T-cell (primary cell): ENCODE measurements around the gene ITPR1. TPM values are rescaled to one million over a fixed set of nuclear protein-coding genes. Genes with fewer than 3 reads are reported as not detected.

Source experiments
- ATAC-seq, 4 experiments: fragments of 200-7000 bp in 3 of 4; fragments of 150-1000 bp in 1 of 4; cut with Tn5 transposase; replicated peaks in 1 of 4; 1 replicate in 3 of 4; 2 replicates in 1 of 4; pipeline ENCODE4 v1.10.0; 2021; ENCODE audit warnings: moderate library complexity in 3 of 4, mild to moderate bottlenecking in 2 of 4, moderate number of reproducible peaks in 1 of 4
- CTCF ChIA-PET, 2 donors: fragments of 300-600 bp; sonication (Branson Sonifier 250); formaldehyde crosslinking; loops; one replicate each; lab custom pipeline; 2022; ENCODE audit warnings: antibody characterized with exemption in 2 of 2; lab: Charles Lee
- POLR2A ChIA-PET, 2 donors: fragments of 300-600 bp; sonication (Branson Sonifier 250); formaldehyde crosslinking; loops; one replicate each; lab custom pipeline; 2022; ENCODE audit warnings: antibody characterized with exemption in 2 of 2; lab: Charles Lee
- DNase-seq, 35 experiments: peaks; one replicate each; pipeline versions ENCODE4 v3.0.0 to v3.0.0-alpha.2; 2013 to 2023
- H3K27ac ChIP-seq: one replicate; pipeline ENCODE4 v1.5.1; 2013; ENCODE audit warnings: low read length
- H3K27me3 ChIP-seq, 2 experiments: replicated peaks in 1 of 2; 1 replicate in 1 of 2; 2 replicates in 1 of 2; pipeline versions ENCODE4 v1.6.1 to v1.7.0; 2013; ENCODE audit warnings: low read length in 1 of 2, mixed read lengths in 1 of 2; ENCODE audit not compliant: control insufficient read depth in 2 of 2, insufficient read depth in 2 of 2; ENCODE audit errors: extremely low read depth in 1 of 2
- H3K36me3 ChIP-seq, 2 donors: 1 replicate in 1 of 2; 2 replicates in 1 of 2; pipeline versions ENCODE4 v1.6.1 to v1.7.0; 2013; ENCODE audit warnings: low read length in 1 of 2; ENCODE audit not compliant: control insufficient read depth in 2 of 2, insufficient read depth in 1 of 2; ENCODE audit errors: extremely low read depth in 1 of 2
- H3K4me1 ChIP-seq, 2 experiments: 1 replicate in 1 of 2; 2 replicates in 1 of 2; pipeline versions ENCODE4 v1.6.1 to v1.7.0; 2013; ENCODE audit warnings: low read length in 2 of 2, mixed read lengths in 1 of 2; ENCODE audit not compliant: insufficient read depth in 2 of 2, control insufficient read depth in 1 of 2; ENCODE audit errors: extremely low read depth in 1 of 2
- H3K4me3 ChIP-seq, 2 donors: 1 replicate in 1 of 2; 2 replicates in 1 of 2; pipeline versions ENCODE4 v1.5.1 to v1.7.0; 2013; ENCODE audit warnings: mild to moderate bottlenecking in 2 of 2, low read length in 1 of 2, moderate library complexity in 1 of 2; ENCODE audit not compliant: control insufficient read depth in 1 of 2; ENCODE audit errors: extremely low read depth in 1 of 2
- H3K9me3 ChIP-seq: 2 replicates; pipeline ENCODE4 v1.7.0; 2013
- H3K27ac Mint-ChIP-seq, 2 donors: one replicate each; pipeline ENCODE4 v1.8.0; 2020 to 2021; ENCODE audit warnings: mild to moderate bottlenecking in 2 of 2, mixed read lengths in 2 of 2
- H3K27me3 Mint-ChIP-seq, 2 donors: one replicate each; pipeline ENCODE4 v1.8.0; 2021 to 2022; ENCODE audit warnings: mixed read lengths in 2 of 2
- H3K36me3 Mint-ChIP-seq: one replicate; pipeline ENCODE4 v1.8.0; 2021; ENCODE audit warnings: mixed read lengths
- H3K4me1 Mint-ChIP-seq, 3 donors: one replicate each; pipeline ENCODE4 v1.8.0; 2020 to 2022; ENCODE audit warnings: mixed read lengths in 3 of 3, mild to moderate bottlenecking in 1 of 3
- H3K4me3 Mint-ChIP-seq, 3 donors: one replicate each; pipeline ENCODE4 v1.8.0; 2020 to 2022; ENCODE audit warnings: mild to moderate bottlenecking in 3 of 3, mixed read lengths in 3 of 3, moderate library complexity in 3 of 3
- H3K9me3 Mint-ChIP-seq, 3 donors: one replicate each; pipeline ENCODE4 v1.8.0; 2020 to 2022; ENCODE audit warnings: mixed read lengths in 3 of 3
- WGBS: methylation state at CpG from one replicate; pipeline ENCODE4 v1.1.5; 2013; ENCODE audit warnings: missing lambda C conversion rate; ENCODE audit not compliant: insufficient coverage; 5-methylcytosine and 5-hydroxymethylcytosine counted together
- total RNA-seq, 35 experiments: library from RNA in 6 of 35; stranded (reverse) in 6 of 35; fragments of 120-200 nt in 1 of 35; gene quantifications; one replicate each; pipeline versions ENCODE4 v1.2.1 to v1.2.4 and lab custom pipeline; 2013 to 2026

ITPR1 gene
- total RNA-seq, 5 donors from 2014 or later (not counting 1 experiment from before 2014, with no cell fraction given), result 53.8 to 105 (median 73.1) TPM

GRCh38 chr3:4600493-4600892, 107.3 kb downstream of the ITPR1 start:
- Histone ChIP-seq H3K4me3 (no peak overlapping the region), H3K9me3 (no peaks in the 10 kb centered on the region), H3K4me1 (no peaks in the 10 kb centered on the region), H3K27me3 (no peaks in the 10 kb centered on the region), H3K36me3 (no peaks in the 10 kb centered on the region), H3K27ac (no peak overlapping the region)
- CTCF ChIA-PET, result no interaction called here
- Mint-ChIP-seq H3K4me3 (no peak overlapping the region), H3K4me1 (peaks cover 33 to 37% (median 36%) of the 10 kb centered on the region in 3 donors), H3K27ac (no peak overlapping the region), H3K27me3 (no peaks in the 10 kb centered on the region), H3K36me3 (peaks cover 9% of the 10 kb centered on the region), H3K9me3 (no peaks in the 10 kb centered on the region)
- ATAC-seq (no peak), DNase-seq (no peak)
- WGBS, result 83% methylated on average over 3 of the region's 6 CpGs
- POLR2A ChIA-PET, result no interaction called here

DNA sequence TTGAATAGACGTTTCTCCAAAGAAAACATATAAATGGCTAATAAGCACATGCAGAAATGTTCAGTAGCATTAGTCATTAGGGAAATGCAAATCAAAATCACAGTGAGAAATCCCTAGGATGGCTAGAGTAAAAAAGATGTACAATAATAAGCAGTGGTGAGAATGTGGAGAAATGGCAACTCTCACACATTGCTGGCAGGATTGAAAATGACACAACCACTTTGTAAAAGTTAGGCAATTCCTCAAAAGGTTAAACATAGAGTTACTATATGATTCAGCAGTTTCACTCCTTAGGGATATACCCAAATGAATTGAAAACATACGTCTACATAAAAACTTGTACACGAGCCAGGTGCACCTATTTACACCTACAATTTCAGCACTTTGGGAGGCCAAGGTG, 108.7 kb downstream of the ITPR1 start:
- H3K27ac Mint-ChIP-seq, result no peak overlapping the region
- no peaks in the 10 kb centered on the region for H3K27me3 Mint-ChIP-seq
- H3K4me3 Mint-ChIP-seq, result no peak overlapping the region
- Histone ChIP-seq H3K36me3 (no peaks in the 10 kb centered on the region), H3K27me3 (no peaks in the 10 kb centered on the region), H3K9me3 (no peaks in the 10 kb centered on the region), H3K4me1 (no peaks in the 10 kb centered on the region), H3K4me3 (no peak overlapping the region), H3K27ac (no peak overlapping the region)
- H3K4me1 Mint-ChIP-seq, result peaks cover 28 to 38% (median 31%) of the 10 kb centered on the region in 3 donors
- peaks cover 9% of the 10 kb centered on the region for H3K36me3 Mint-ChIP-seq
- no peaks in the 10 kb centered on the region for H3K9me3 Mint-ChIP-seq
- DNase-seq, result no peak
- CTCF ChIA-PET, result interaction anchor here in 1 of 2 donors (0.5 to 0.6 kb wide), 2 partner anchors 31 to 35 kb away, joined by 4 read pairs; no protein-coding TSS in a partner anchor
- no peak for ATAC-seq
- no CpG with 5 or more reads among the region's 3 CpGs for WGBS
- POLR2A ChIA-PET, result interaction anchor here in 1 of 2 donors (0.6 kb wide), 1 partner anchor 10 kb away, joined by 4 read pairs; no protein-coding TSS in a partner anchor

DNA sequence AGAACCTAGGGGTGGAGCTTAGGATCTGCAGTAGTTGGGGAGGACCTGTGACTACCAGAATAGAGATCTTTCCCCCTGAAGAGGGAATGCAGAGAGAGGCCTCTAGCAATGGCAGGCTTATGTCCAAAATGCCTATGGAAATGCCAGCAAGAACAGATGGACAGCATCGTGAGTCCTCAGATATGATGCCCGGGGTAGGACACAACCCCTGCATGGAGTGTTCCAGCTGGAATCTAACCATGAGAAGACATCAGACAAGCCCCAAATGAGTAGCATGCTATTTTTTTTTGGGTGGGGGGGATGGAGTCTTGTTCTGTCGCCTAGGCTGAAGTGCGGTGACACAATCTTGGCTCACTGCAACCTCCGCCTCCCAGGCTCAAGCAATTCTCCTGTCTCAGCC, 111.5 kb downstream of the ITPR1 start:
- 96% methylated on average over 2 of the region's 5 CpGs for WGBS
- CTCF ChIA-PET, result no interaction called here

DNA sequence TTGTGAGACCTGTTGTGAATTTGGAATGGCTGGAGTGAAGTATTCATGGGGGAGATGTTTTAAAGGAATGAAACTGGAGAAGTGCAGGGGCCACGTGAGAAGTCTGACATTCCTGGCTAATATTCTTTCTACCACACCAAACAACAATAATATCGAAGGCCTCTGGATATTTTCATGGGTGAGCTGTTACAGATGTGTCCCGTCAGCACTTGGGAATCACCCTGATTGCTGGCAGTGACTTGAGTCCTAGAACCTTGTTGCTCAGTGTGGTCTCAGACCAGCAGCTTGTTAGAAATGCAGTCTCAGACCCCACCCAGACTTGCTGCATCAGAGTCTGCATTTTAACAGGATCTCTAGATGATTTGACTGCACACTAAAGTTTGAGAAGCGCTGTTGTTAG, 113.8 kb downstream of the ITPR1 start:
- Histone ChIP-seq H3K4me3 (no peak overlapping the region), H3K36me3 (no peaks in the 10 kb centered on the region), H3K4me1 (no peaks in the 10 kb centered on the region), H3K27me3 (no peaks in the 10 kb centered on the region), H3K9me3 (no peaks in the 10 kb centered on the region), H3K27ac (no peak overlapping the region)
- H3K9me3 Mint-ChIP-seq, result peaks cover 0 to 6% (median 0%) of the 10 kb centered on the region in 3 donors
- H3K27ac Mint-ChIP-seq, result no peak overlapping the region
- DNase-seq (no peak), ATAC-seq (no peak)
- H3K4me3 Mint-ChIP-seq, result no peak overlapping the region
- CTCF ChIA-PET, result interaction anchor here in 1 of 2 donors (1.1 kb wide), 1 partner anchor 88 kb away, joined by 3 read pairs; no protein-coding TSS in a partner anchor
- peaks cover 13 to 32% (median 17%) of the 10 kb centered on the region in 3 donors for H3K4me1 Mint-ChIP-seq
- 100% methylated on average over 1 of the region's 4 CpGs for WGBS
- H3K27me3 Mint-ChIP-seq, result no peaks in the 10 kb centered on the region
- peaks cover 8% of the 10 kb centered on the region for H3K36me3 Mint-ChIP-seq
- POLR2A ChIA-PET, result no interaction called here

More for the DNA sequence above, 111.5 kb downstream of the ITPR1 start:
- Histone ChIP-seq H3K4me1 (no peaks in the 10 kb centered on the region), H3K27me3 (no peaks in the 10 kb centered on the region), H3K9me3 (no peaks in the 10 kb centered on the region), H3K27ac (no peak overlapping the region), H3K36me3 (no peaks in the 10 kb centered on the region), H3K4me3 (no peak overlapping the region)
- POLR2A ChIA-PET, result interaction anchor here in 1 of 2 donors (0.6 kb wide), 2 partner anchors 9 to 76 kb away, joined by 3 to 4 read pairs; no protein-coding TSS in a partner anchor
- H3K27me3 Mint-ChIP-seq, result no peaks in the 10 kb centered on the region
- H3K4me3 Mint-ChIP-seq, result no peak overlapping the region
- ATAC-seq (no peak), DNase-seq (no peak)
- peaks cover 16 to 36% (median 24%) of the 10 kb centered on the region in 3 donors for H3K4me1 Mint-ChIP-seq
- no peak overlapping the region for H3K27ac Mint-ChIP-seq
- peaks cover 13% of the 10 kb centered on the region for H3K36me3 Mint-ChIP-seq
- H3K9me3 Mint-ChIP-seq, result peaks cover 0 to 6% (median 0%) of the 10 kb centered on the region in 3 donors

DNA sequence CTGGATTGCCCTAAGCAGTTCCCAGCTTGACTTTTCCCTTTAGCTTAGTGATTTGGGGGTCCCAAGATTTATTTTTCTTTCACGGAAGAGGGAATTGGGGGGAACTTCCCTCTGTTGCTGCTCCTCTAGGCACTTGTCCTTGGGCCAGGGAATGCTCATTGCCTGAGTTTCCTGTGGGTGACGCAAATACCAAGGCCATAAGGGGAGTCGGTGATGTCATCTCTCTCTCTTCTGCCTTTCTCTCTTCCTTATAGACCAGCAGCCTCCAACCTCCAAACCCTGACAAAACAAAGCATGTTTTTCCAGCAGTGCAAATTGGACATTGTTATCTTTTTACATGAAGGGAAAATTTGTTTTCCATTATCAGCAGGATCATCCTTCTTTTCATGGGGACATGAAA, 120.2 kb downstream of the ITPR1 start:
- Mint-ChIP-seq H3K9me3 (peaks cover 0 to 6% (median 0%) of the 10 kb centered on the region in 3 donors), H3K27me3 (no peaks in the 10 kb centered on the region), H3K36me3 (peaks cover 23% of the 10 kb centered on the region), H3K27ac (no peak overlapping the region), H3K4me1 (peaks cover 9 to 16% (median 11%) of the 10 kb centered on the region in 3 donors), H3K4me3 (no peak overlapping the region)
- Histone ChIP-seq H3K27me3 (no peaks in the 10 kb centered on the region), H3K4me3 (no peak overlapping the region), H3K36me3 (no peaks in the 10 kb centered on the region), H3K9me3 (no peaks in the 10 kb centered on the region), H3K27ac (no peak overlapping the region), H3K4me1 (no peaks in the 10 kb centered on the region)
- WGBS, result no CpG with 5 or more reads among the region's 3 CpGs
- POLR2A ChIA-PET, result no interaction called here
- CTCF ChIA-PET, result no interaction called here
- no peak for ATAC-seq
- DNase-seq, result no peak

GRCh38 chr3:4614070-4614469, 120.9 kb downstream of the ITPR1 start:
- peaks cover 23% of the 10 kb centered on the region for H3K36me3 Mint-ChIP-seq
- Histone ChIP-seq H3K9me3 (no peaks in the 10 kb centered on the region), H3K4me3 (no peak overlapping the region), H3K4me1 (no peaks in the 10 kb centered on the region), H3K27ac (no peak overlapping the region), H3K27me3 (no peaks in the 10 kb centered on the region), H3K36me3 (no peaks in the 10 kb centered on the region)
- no peak for ATAC-seq
- H3K4me1 Mint-ChIP-seq, result peaks cover 12 to 21% (median 13%) of the 10 kb centered on the region in 3 donors
- H3K27ac Mint-ChIP-seq, result no peak overlapping the region
- no CpG with 5 or more reads among the region's 5 CpGs for WGBS
- H3K27me3 Mint-ChIP-seq, result no peaks in the 10 kb centered on the region
- no peak for DNase-seq
- POLR2A ChIA-PET, result no interaction called here
- H3K9me3 Mint-ChIP-seq, result peaks cover 0 to 6% (median 0%) of the 10 kb centered on the region in 3 donors
- H3K4me3 Mint-ChIP-seq, result no peak overlapping the region
- CTCF ChIA-PET, result interaction anchor here in 1 of 2 donors (0.8 kb wide), 1 partner anchor 18 kb away, joined by 3 read pairs; no protein-coding TSS in a partner anchor
